Heart right ventricle (tissue), 16 donors: Measurements from ENCODE around the gene TMEM217. TPM values are rescaled to one million over a fixed set of nuclear protein-coding genes. Genes with fewer than 3 reads are reported as not detected.

Experiments used
- ATAC-seq, 8 donors: fragments of 200-7000 bp; cut with Tn5 transposase; one replicate each; pipeline ENCODE4 v1.9.1; 2020; ENCODE audit warnings: mild to moderate bottlenecking in 8 of 8, moderate library complexity in 8 of 8, moderate number of reproducible peaks in 1 of 8
- DNase-seq, 2 donors: peaks; one replicate each; pipeline ENCODE4 v3.0.0-alpha.2; 2020
- H3K27ac ChIP-seq, 10 donors: fragments of 200-600 bp; sonication (generic) in 2 of 10; one replicate each; pipeline versions ENCODE4 v1.5.0 to v1.8.0; 2020 to 2022; ENCODE audit warnings: mild to moderate bottlenecking in 3 of 10
- H3K27me3 ChIP-seq, 7 donors: fragments of 200-600 bp; one replicate each; pipeline ENCODE4 v1.8.0; 2021 to 2022; ENCODE audit warnings: mild to moderate bottlenecking in 2 of 7
- H3K36me3 ChIP-seq, 9 donors: fragments of 200-600 bp; sonication (generic) in 1 of 9; one replicate each; pipeline versions ENCODE4 v1.5.0 to v1.8.0; 2020 to 2022; ENCODE audit warnings: mild to moderate bottlenecking in 2 of 9
- H3K4me1 ChIP-seq, 9 donors: fragments of 200-600 bp; sonication (generic) in 1 of 9; one replicate each; pipeline versions ENCODE4 v1.5.0 to v1.8.0; 2020 to 2022; ENCODE audit warnings: mild to moderate bottlenecking in 4 of 9
- H3K4me3 ChIP-seq, 10 donors: fragments of 200-600 bp; sonication (generic) in 2 of 10; one replicate each; pipeline versions ENCODE4 v1.5.0 to v1.8.0; 2020 to 2022; ENCODE audit warnings: mild to moderate bottlenecking in 7 of 10, moderate library complexity in 2 of 10
- H3K9me3 ChIP-seq, 11 donors: fragments of 200-600 bp in 10 of 11; sonication (generic) in 2 of 11; one replicate each; pipeline versions ENCODE4 v1.5.0 to v1.8.0; 2013 to 2022; ENCODE audit warnings: mild to moderate bottlenecking in 2 of 11, control low read depth in 1 of 11, moderate library complexity in 1 of 11
- WGBS, 2 donors: extraction: QIAGEN DNeasy Blood & Tissue Kit; methylation state at CpG; one replicate each; pipeline ENCODE4 v1.1.7; 2013; ENCODE audit warnings: inconsistent platforms in 1 of 2; 5-methylcytosine and 5-hydroxymethylcytosine counted together
- intact Hi-C, 10 donors: fragments of 100-400 bp; cut with DNase I; formaldehyde crosslinking; loops; one replicate each; pipeline versions ENCODE4 v1.11.1 to v1.14.2; 2022
- polyA plus RNA-seq, 2 donors: library from polyadenylated mRNA; stranded (reverse); fragments of 200-250 nt; gene quantifications; one replicate each; pipeline ENCODE4 v1.2.3, GENCODE V29; 2013
- total RNA-seq, 10 donors: library from RNA; stranded (reverse); fragmentation: NEBNext Ultra II Directional in 3 of 10; extraction: Animal tissue kit (Norgen Biotek cat#: 25700) in 3 of 10; gene quantifications; one replicate each; pipeline versions ENCODE4 v1.2.1 to v1.2.4, GENCODE V29; 2021 to 2023
- TF ChIP-seq, protein P1 (sequence below), 9 donors: fragments of 200-600 bp; sonication (generic) in 2 of 9; IDR thresholded peaks; one replicate each; pipeline versions ENCODE4 v1.5.0 to v1.8.0; 2021 to 2022; ENCODE audit warnings: antibody characterized with exemption in 9 of 9, mild to moderate bottlenecking in 5 of 9, moderate library complexity in 1 of 9
- donor health status: Arrhythmogenic right ventricular cardiomyopathy.
- donor health status: ischemic (EF 13 %, LVEDD 7.1; RV severe dilation, severe dysfunction).
- donor health status: healthy with polysubstance abuse.
- donor health status: DM: no; HTN: yes; CAD: no.
- donor health status: DM: no; HTN: no; CAD: no.
- donor health status: ischemic (EF 25% LVEDD 6.9; RV normal size, moderate dysfunction).
- donor health status: ischemic (EF 25% LVEDD 5.7; RV mildly dilated, moderate dysfunction).
- donor health status: healthy.
- donor health status: DM: yes; HTN: yes; CAD: no.
- donor health status: Ischemic cardiomyopathy.
- donor health status: ischemic (EF 35%, LVEDD 5.7; RV mildly dilated, moderate dysfunction).
- donor health status: nonischemic (EF 11% LVEDD 7.7; RV severe dilation, severe dysfunction).
- donor health status: DM: yes; HTN: yes; CAD: no.
- donor health status: PGD.
- donor health status: ischemic (EF 29% LVEDD 5.4; RV normal size, mild dysfunction).
- donor health status: nonischemic (EF 23%, LVEDD 6.1; RV moderate dilation, normal function).

The TMEM217 gene
- total and polyA plus RNA-seq, 12 donors, result 0.20 to 1.1 (median 0.41) TPM; not detected in 2

DNA sequence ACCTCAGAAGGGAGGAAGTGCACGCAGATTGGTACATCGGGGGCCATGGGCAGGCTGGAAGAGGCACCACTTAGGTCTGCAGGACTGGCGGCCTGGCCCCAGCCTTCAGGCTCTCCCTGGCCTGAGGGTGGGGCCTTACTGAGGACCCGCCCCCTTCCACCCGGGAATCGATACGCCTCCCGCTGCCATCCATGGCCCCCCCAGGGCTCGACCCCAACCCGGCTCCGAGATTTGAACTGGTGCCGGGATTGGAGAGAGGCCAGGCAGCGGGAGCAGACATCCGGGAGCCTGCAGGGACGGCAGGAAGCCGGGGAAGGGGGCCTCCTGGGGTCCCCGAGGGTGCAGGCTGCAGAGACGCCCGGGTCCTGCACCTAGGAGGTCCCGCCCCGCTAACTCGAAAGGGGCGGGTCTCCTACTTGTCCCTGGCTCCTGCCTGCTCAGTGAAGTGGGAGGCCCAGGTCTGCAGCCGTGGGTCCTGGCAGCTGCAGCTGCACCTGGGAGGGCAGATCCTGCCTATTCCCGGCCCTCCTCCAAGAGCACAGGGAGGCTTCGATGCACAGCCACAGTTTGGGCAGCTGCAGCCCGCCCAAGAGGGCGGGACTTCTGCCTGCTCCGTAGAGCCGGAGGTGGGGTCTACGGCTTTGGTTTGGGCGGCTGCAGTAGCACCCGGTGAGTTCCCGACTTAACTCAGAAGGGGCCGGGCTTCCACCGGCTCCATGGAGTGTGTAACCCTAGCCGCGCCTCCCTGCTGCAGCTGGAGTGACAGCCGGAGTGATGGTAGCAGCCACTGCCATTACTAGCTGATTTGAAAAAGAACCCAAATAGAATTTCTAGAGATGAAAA, 35.6 kb downstream of the TMEM217 start:
- intact Hi-C loops, result no loop called here
- Histone ChIP-seq H3K27me3 (no peaks in the 10 kb centered on the region), H3K4me1 (peaks cover 0 to 44% (median 9%) of the 10 kb centered on the region in 9 donors), H3K27ac (peak overlapping the region in 7 of 10 donors; percentile 15 to 69 (median 39)), H3K36me3 (no peaks in the 10 kb centered on the region), H3K4me3 (peak overlapping the region; percentile 34 to 87 (median 71)), H3K9me3 (no peaks in the 10 kb centered on the region)
- DNase-seq, result peak; percentile 67 to 75
- TF ChIP-seq, protein P1, sequence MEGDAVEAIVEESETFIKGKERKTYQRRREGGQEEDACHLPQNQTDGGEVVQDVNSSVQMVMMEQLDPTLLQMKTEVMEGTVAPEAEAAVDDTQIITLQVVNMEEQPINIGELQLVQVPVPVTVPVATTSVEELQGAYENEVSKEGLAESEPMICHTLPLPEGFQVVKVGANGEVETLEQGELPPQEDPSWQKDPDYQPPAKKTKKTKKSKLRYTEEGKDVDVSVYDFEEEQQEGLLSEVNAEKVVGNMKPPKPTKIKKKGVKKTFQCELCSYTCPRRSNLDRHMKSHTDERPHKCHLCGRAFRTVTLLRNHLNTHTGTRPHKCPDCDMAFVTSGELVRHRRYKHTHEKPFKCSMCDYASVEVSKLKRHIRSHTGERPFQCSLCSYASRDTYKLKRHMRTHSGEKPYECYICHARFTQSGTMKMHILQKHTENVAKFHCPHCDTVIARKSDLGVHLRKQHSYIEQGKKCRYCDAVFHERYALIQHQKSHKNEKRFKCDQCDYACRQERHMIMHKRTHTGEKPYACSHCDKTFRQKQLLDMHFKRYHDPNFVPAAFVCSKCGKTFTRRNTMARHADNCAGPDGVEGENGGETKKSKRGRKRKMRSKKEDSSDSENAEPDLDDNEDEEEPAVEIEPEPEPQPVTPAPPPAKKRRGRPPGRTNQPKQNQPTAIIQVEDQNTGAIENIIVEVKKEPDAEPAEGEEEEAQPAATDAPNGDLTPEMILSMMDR (IDR thresholded peaks at IDR 0.05), result peak in 1 of 9 donors; percentile 18
- 0 to 1% methylated on average over 39 of the region's 39 CpGs for WGBS, 2 donors
- peak; percentile 93 to 97 (median 94) for ATAC-seq

DNA sequence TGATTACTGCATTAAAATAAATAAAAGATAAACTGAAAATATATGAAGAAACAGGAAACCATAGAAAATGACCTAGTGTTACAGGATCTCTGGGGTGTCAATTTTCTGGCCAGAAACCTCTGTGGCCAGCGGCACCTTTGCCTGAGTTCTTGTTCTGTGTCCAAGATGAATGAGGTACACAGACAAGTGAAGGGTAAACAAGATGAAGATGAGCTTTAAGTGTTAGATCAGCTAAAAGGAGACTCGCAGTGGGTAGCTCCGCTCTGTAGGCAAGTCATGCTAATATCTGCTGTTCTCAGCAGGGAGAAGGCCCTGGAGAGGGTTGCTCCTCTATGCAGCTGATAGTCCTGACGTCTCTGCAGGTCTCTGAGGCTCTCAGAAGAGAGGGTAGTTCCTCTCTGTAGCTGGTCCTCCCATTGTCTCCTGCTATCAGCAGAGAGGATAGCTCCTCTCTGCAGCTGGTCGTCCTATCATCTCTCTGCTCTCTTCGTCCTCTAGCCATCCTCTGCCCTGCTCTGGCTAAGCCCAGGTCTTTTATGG, 36.3 kb downstream of the TMEM217 start:
- TF ChIP-seq, protein P1 (IDR thresholded peaks at IDR 0.05), result no peak
- Histone ChIP-seq H3K9me3 (no peaks in the 10 kb centered on the region), H3K27ac (peak overlapping the region in 6 of 10 donors; percentile 15 to 69 (median 40)), H3K27me3 (no peaks in the 10 kb centered on the region), H3K4me1 (peaks cover 0 to 44% (median 9%) of the 10 kb centered on the region in 9 donors), H3K4me3 (peak overlapping the region in 9 of 10 donors; percentile 34 to 87 (median 72)), H3K36me3 (no peaks in the 10 kb centered on the region)
- intact Hi-C loops, result no loop called here
- ATAC-seq (peak in 2 of 8 donors; percentile 5 to 8), DNase-seq (no peak)
- 52 to 57% methylated on average over 6 of the region's 6 CpGs for WGBS, 2 donors

DNA sequence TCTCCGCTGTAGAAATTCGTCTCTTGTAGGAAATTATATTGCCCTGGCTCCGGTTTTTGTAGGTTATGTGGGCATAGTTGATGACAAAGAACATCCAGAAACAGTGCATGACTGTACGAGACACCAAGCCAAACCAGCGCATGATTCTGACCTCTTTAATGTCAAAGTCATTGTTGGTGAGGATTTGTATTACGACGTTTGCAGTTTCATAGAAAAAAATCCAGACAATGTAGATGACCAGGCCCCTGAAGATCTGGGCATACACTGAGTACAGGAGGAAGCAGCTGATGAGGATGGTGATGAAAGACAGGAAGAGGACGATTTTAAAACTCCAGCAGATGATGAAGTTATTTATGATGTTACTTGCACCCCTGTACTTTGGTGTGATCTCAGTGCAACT, 39.4 kb downstream of the TMEM217 start:
- H3K36me3 ChIP-seq, result no peaks in the 10 kb centered on the region
- H3K4me3 ChIP-seq, result no peak overlapping the region
- ATAC-seq (no peak), DNase-seq (no peak)
- TF ChIP-seq, protein P1 (IDR thresholded peaks at IDR 0.05), result no peak
- peak overlapping the region in 1 of 10 donors; percentile 34 for H3K27ac ChIP-seq
- peaks cover 0 to 44% (median 9%) of the 10 kb centered on the region in 9 donors for H3K4me1 ChIP-seq
- no peaks in the 10 kb centered on the region for H3K27me3 ChIP-seq
- H3K9me3 ChIP-seq, result no peaks in the 10 kb centered on the region
- intact Hi-C loops, result loop anchor here in 6 of 10 donors (10.0 kb wide), 4 partner anchors 194 to 454 kb away; partner anchors contain the start of genes C6orf89 (in 3 of the 6) and PPIL1 (in 1 of the 6)
- 77 to 79% methylated on average over 8 of the region's 8 CpGs for WGBS, 2 donors

DNA sequence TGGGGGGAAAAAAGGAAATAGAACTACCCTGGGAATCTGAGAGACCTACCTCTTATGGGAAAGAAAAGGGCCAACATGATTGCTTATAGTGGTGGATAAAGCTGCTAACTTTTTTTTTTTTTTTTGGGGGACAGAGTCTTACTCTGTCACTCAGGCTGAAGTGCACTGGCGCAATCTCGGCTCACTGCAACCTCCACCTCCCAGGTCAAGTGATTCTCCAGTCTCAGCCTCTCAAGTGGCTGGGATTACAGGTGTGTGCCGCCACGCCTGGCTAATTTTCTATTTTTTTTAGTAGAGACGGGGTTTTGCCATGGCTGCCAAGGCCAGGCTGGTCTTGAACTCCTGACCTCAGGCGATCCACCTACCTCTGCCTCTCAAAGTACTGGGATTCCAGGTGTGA, 39.9 kb downstream of the TMEM217 start:
- H3K4me1 ChIP-seq, result peaks cover 0 to 43% (median 9%) of the 10 kb centered on the region in 9 donors
- intact Hi-C loops, result loop anchor here in 6 of 10 donors (10.0 kb wide), 4 partner anchors 193 to 453 kb away; partner anchors contain the start of genes C6orf89 (in 3 of the 6) and PPIL1 (in 1 of the 6)
- no peaks in the 10 kb centered on the region for H3K27me3 ChIP-seq
- 95 to 96% methylated on average over 6 of the region's 6 CpGs for WGBS, 2 donors
- H3K9me3 ChIP-seq, result no peaks in the 10 kb centered on the region
- no peak for DNase-seq
- peak overlapping the region in 1 of 10 donors; percentile 2 for H3K27ac ChIP-seq
- no peak for ATAC-seq
- H3K36me3 ChIP-seq, result no peaks in the 10 kb centered on the region
- TF ChIP-seq, protein P1 (IDR thresholded peaks at IDR 0.05), result no peak
- H3K4me3 ChIP-seq, result no peak overlapping the region
